HCT116 (cell line): ENCODE measurements around the gene UBE2E3. TPM values are rescaled to one million over a fixed set of nuclear protein-coding genes. Genes with fewer than 3 reads are reported as not detected.

Source experiments
- ATAC-seq: fragments of 200-7000 bp; cut with Tn5 transposase; 2 replicates; pipeline ENCODE4 v1.9.1; 2020; ENCODE audit warnings: mild to moderate bottlenecking, moderate library complexity
- BruUV-seq: library from RNA; stranded (reverse); fragments of 400-500 nt; replicated peaks from 2 replicates; lab custom pipeline; 2021; lab: Mats Ljungman, UMichigan
- CTCF ChIA-PET: fragments of 300-600 bp; sonication (Branson Sonifier 250); formaldehyde crosslinking; loops from one replicate; lab custom pipeline; 2021; ENCODE audit warnings: antibody characterized with exemption; lab: Charles Lee
- POLR2A ChIA-PET: fragments of 300-600, 350-600 bp; sonication (Branson Sonifier 250); formaldehyde crosslinking; loops from one replicate; lab custom pipeline; 2021; ENCODE audit warnings: antibody characterized with exemption; lab: Charles Lee
- RAD21 ChIA-PET, 2 experiments: fragments of 300-600 bp; sonication (Branson Sonifier 250); formaldehyde crosslinking; loops; one replicate each; lab custom pipeline; 2023; ENCODE audit warnings: low total read pairs in 2 of 2; ENCODE audit not compliant: uncharacterized antibody in 2 of 2, unreplicated experiment in 2 of 2, low non-redundant PET in 1 of 2; lab: Charles Lee
- DNase-seq: peaks from one replicate; pipeline ENCODE4 v3.0.0-alpha.2; 2010; ENCODE audit warnings: low read depth, low spot score
- H2AFZ ChIP-seq: fragments of 200-600 bp; shearing (Covaris generic), sonication (generic); 2 replicates; pipeline ENCODE4 v1.6.1; 2017; ENCODE audit warnings: low read depth, mixed run types, mixed read lengths, antibody characterized with exemption, low read length; ENCODE audit not compliant: poor library complexity, severe bottlenecking
- H3K27ac ChIP-seq: 2 replicates; pipeline ENCODE4 v1.5.1; 2012; ENCODE audit warnings: low read depth, low read length
- H3K27me3 ChIP-seq: fragments of 200-600 bp; sonication (generic); 2 replicates; pipeline ENCODE4 v1.6.1; 2016; ENCODE audit warnings: mixed run types, low read length, mixed read lengths; ENCODE audit not compliant: insufficient read depth
- H3K36me3 ChIP-seq, 2 experiments: fragments of 200-500 bp in 1 of 2; fragments of 200-600 bp in 1 of 2; sonication (Bioruptor generic) in 1 of 2; sonication (generic) in 1 of 2; 2 replicates each; pipeline versions ENCODE4 v1.5.1 to v1.6.1; 2014 to 2016; ENCODE audit warnings: low read length in 2 of 2, inconsistent platforms in 1 of 2, mixed read lengths in 1 of 2, mixed run types in 1 of 2; ENCODE audit not compliant: insufficient read depth in 2 of 2, control insufficient read depth in 1 of 2
- H3K4me1 ChIP-seq, 2 experiments: fragments of 200-600 bp in 1 of 2; sonication (generic) in 1 of 2; 2 replicates each; pipeline versions ENCODE4 v1.5.1 to v1.6.1; 2012 to 2017; ENCODE audit warnings: low read length in 2 of 2, inconsistent platforms in 1 of 2, mild to moderate bottlenecking in 1 of 2, mixed read lengths in 1 of 2, mixed run types in 1 of 2, moderate library complexity in 1 of 2; ENCODE audit not compliant: insufficient read depth in 2 of 2, control insufficient read depth in 1 of 2
- H3K4me2 ChIP-seq: fragments of 200-600 bp; sonication (generic); 2 replicates; pipeline ENCODE4 v1.6.1; 2017; ENCODE audit warnings: mixed run types, low read length, mixed read lengths
- H3K4me3 ChIP-seq, 2 experiments: fragments of 200-600 bp in 1 of 2; sonication (generic) in 1 of 2; replicated peaks in 1 of 2; 2 replicates each; pipeline ENCODE4 v1.5.1; 2011 to 2016; ENCODE audit warnings: low read length in 2 of 2, control low read depth in 1 of 2, low read depth in 1 of 2, mild to moderate bottlenecking in 1 of 2, mixed read lengths in 1 of 2, mixed run types in 1 of 2
- H3K79me2 ChIP-seq: fragments of 200-600 bp; sonication (generic); 2 replicates; pipeline ENCODE4 v1.6.1; 2017; ENCODE audit warnings: mild to moderate bottlenecking, mixed run types, low read length, moderate library complexity, mixed read lengths; ENCODE audit not compliant: insufficient read depth
- H3K9ac ChIP-seq: fragments of 200-600 bp; sonication (generic); 2 replicates; pipeline ENCODE4 v1.6.1; 2016; ENCODE audit warnings: low read length, mixed read lengths
- H3K9me2 ChIP-seq: fragments of 200-600 bp; sonication (generic), shearing (Covaris generic); 2 replicates; pipeline ENCODE4 v1.6.1; 2017; ENCODE audit warnings: mixed run types, mild to moderate bottlenecking, moderate library complexity; ENCODE audit not compliant: insufficient read depth
- H3K9me3 ChIP-seq, 2 experiments: fragments of 200-500 bp in 1 of 2; fragments of 200-600 bp in 1 of 2; sonication (Bioruptor generic) in 1 of 2; sonication (generic) in 1 of 2; 2 replicates each; pipeline ENCODE4 v1.6.1; 2014 to 2017; ENCODE audit warnings: low read length in 2 of 2, mixed read lengths in 2 of 2, inconsistent platforms in 1 of 2, low read depth in 1 of 2, mild to moderate bottlenecking in 1 of 2, mixed run types in 1 of 2, moderate library complexity in 1 of 2; ENCODE audit not compliant: control insufficient read depth in 1 of 2, insufficient read depth in 1 of 2
- H4K20me1 ChIP-seq: fragments of 200-600 bp; sonication (generic), shearing (Covaris generic); 2 replicates; pipeline ENCODE4 v1.6.1; 2017; ENCODE audit warnings: mixed run types, mild to moderate bottlenecking, moderate library complexity; ENCODE audit not compliant: insufficient read depth
- CEBPB ChIP-seq: IDR thresholded peaks from 2 replicates; pipeline ENCODE4 v1.6.1; 2012; ENCODE audit warnings: low read depth
- ELF1 ChIP-seq: IDR thresholded peaks from 2 replicates; pipeline ENCODE4 v1.6.1; 2012; ENCODE audit warnings: low read depth, borderline replicate concordance
- EZH2phosphoT487 ChIP-seq: fragments of 200-600 bp; IDR thresholded peaks from 2 replicates; pipeline ENCODE4 v1.6.1; 2018; ENCODE audit warnings: antibody characterized with exemption, borderline replicate concordance
- FOSL1 ChIP-seq: IDR thresholded peaks from 2 replicates; pipeline ENCODE4 v1.6.1; 2012; ENCODE audit warnings: low read depth
- POLR2A ChIP-seq: IDR thresholded peaks from 2 replicates; pipeline ENCODE4 v1.7.0; 2011; ENCODE audit warnings: borderline replicate concordance; ENCODE audit not compliant: insufficient read depth, insufficient read length; ENCODE audit errors: extremely low read depth
- POLR2AphosphoS5 ChIP-seq: IDR thresholded peaks from 2 replicates; pipeline ENCODE4 v1.6.1; 2011; ENCODE audit warnings: mild to moderate bottlenecking, low read depth, low read length, moderate library complexity
- SP1 ChIP-seq: IDR thresholded peaks from 2 replicates; pipeline ENCODE4 v1.6.1; 2012; ENCODE audit warnings: low read depth
- SRF ChIP-seq: IDR thresholded peaks from 2 replicates; pipeline ENCODE4 v1.6.1; 2012; ENCODE audit warnings: low read depth
- TCF7L2 ChIP-seq: IDR thresholded peaks from 2 replicates; pipeline ENCODE4 v1.7.0; 2011; ENCODE audit warnings: borderline replicate concordance, inconsistent platforms; ENCODE audit not compliant: insufficient read depth, insufficient read length; ENCODE audit errors: extremely low read depth
- YY1 ChIP-seq: IDR thresholded peaks from 2 replicates; pipeline ENCODE4 v1.6.1; 2011; ENCODE audit warnings: low read length, low read depth, moderate library complexity, mild to moderate bottlenecking; ENCODE audit not compliant: insufficient replicate concordance; ENCODE audit errors: extremely low read depth
- ZBTB33 ChIP-seq: IDR thresholded peaks from 2 replicates; pipeline ENCODE4 v1.6.1; 2011; ENCODE audit warnings: mild to moderate bottlenecking, low read length, moderate library complexity; ENCODE audit not compliant: insufficient replicate concordance; ENCODE audit errors: extremely low read depth
- ZFX ChIP-seq: fragments of 450-650 bp; IDR thresholded peaks from 2 replicates; pipeline ENCODE4 v1.6.1; 2017
- intact Hi-C: fragments of 100-400 bp; cut with micrococcal nuclease; formaldehyde crosslinking; loops from 2 replicates; pipeline ENCODE4 v1.10.0; 2022
- total RNA-seq: library from RNA; stranded (reverse); gene quantifications from one replicate; pipeline ENCODE4 v1.2.1, GENCODE V29; 2021; ENCODE audit not compliant: unreplicated experiment

The UBE2E3 gene
- total RNA-seq, 1 experiment from 2014 or later: 64.2 TPM

- Histone ChIP-seq H3K9ac (no peak overlapping the region), H3K9me3 (no peaks in the 10 kb centered on the region), H3K9me2 (0 out of 2 replicates have a peak, but pooled peaks cover 5% of the 10 kb centered on the region), H3K4me1 (peaks cover 9 to 18% of the 10 kb centered on the region in 2 experiments; a peak in 3 of 4 replicates), H3K27me3 (no peaks in the 10 kb centered on the region), H3K36me3 (no peaks in the 10 kb centered on the region), H3K27ac (no peak overlapping the region), H3K79me2 (peaks cover 4% of the 10 kb centered on the region; the same call in 1 of the 2 replicates), H4K20me1 (no peaks in the 10 kb centered on the region), H3K4me2 (no peak overlapping the region), H3K4me3 (no peak overlapping the region), H2AFZ (no peak overlapping the region)
- no peak for TF ChIP-seq ZBTB33
- no peak for TF ChIP-seq POLR2AphosphoS5
- TF ChIP-seq ZFX: no peak
- TF ChIP-seq EZH2phosphoT487: no peak
- TF ChIP-seq CEBPB: no peak
- TF ChIP-seq FOSL1: no peak
- TF ChIP-seq YY1: no peak
- no peak for TF ChIP-seq POLR2A
- no peak for TF ChIP-seq TCF7L2
- no peak for TF ChIP-seq SRF
- TF ChIP-seq ELF1: no peak
- TF ChIP-seq SP1: no peak
- RAD21 ChIA-PET: no interaction called here
- no peak for ATAC-seq
- POLR2A ChIA-PET: no interaction called here
- DNase-seq: no peak
- no TSS peak for BruUV-seq
- CTCF ChIA-PET: interaction anchor here (1.5 kb wide), 1 partner anchor 644 kb away, joined by 7 read pairs; no protein-coding TSS in a partner anchor
- intact Hi-C loops: no loop called here
Observed at GRCh38 chr2:181070836-181071200, 90.4 kb downstream of the UBE2E3 start.
